Stomach (tissue), 9 donors: ENCODE measurements around the gene AP3D1. TPM values are rescaled to one million over a fixed set of nuclear protein-coding genes. Genes with fewer than 3 reads are reported as not detected.

Experiments used
- DNase-seq, 2 donors: peaks; one replicate each; pipeline versions ENCODE4 v3.0.0 to v3.0.0-alpha.2; 2013 to 2019
- H3K27ac ChIP-seq, 5 donors: fragments of 200-600 bp in 4 of 5; sonication (generic) in 4 of 5; one replicate each; pipeline ENCODE4 v1.5.1; 2013 to 2019; ENCODE audit warnings: mild to moderate bottlenecking in 1 of 5, moderate library complexity in 1 of 5
- H3K27me3 ChIP-seq, 3 donors: fragments of 200-600 bp; sonication (generic); one replicate each; pipeline ENCODE4 v1.5.1; 2017 to 2019; ENCODE audit warnings: mixed run types in 1 of 3
- H3K36me3 ChIP-seq, 4 donors: fragments of 200-600 bp; sonication (generic); 1 replicate in 3 of 4; 2 replicates in 1 of 4; pipeline ENCODE4 v1.5.1; 2016 to 2019
- H3K4me1 ChIP-seq, 4 donors: fragments of 200-600 bp; sonication (generic); one replicate each; pipeline ENCODE4 v1.5.1; 2016 to 2019
- H3K4me3 ChIP-seq, 4 donors: fragments of 200-600 bp; sonication (generic) in 3 of 4; one replicate each; pipeline ENCODE4 v1.5.1; 2016 to 2019; ENCODE audit warnings: mild to moderate bottlenecking in 1 of 4
- H3K9me3 ChIP-seq, 4 donors: fragments of 200-600 bp; sonication (generic); one replicate each; pipeline ENCODE4 v1.5.1; 2016 to 2019
- CTCF ChIP-seq, 7 experiments: fragments of 450-650 bp in 4 of 7; fragments of 200-600 bp in 3 of 7; sonication (generic) in 3 of 7; IDR thresholded peaks; one replicate each; pipeline ENCODE4 v1.5.1; 2016 to 2019; ENCODE audit warnings: antibody characterized with exemption in 7 of 7, control low read depth in 2 of 7, mild to moderate bottlenecking in 1 of 7
- EP300 ChIP-seq: sonication (generic); formaldehyde crosslinking; IDR thresholded peaks from one replicate; pipeline ENCODE4 v1.6.1; 2017; ENCODE audit warnings: antibody characterized with exemption
- POLR2A ChIP-seq, 4 donors: fragments of 450-650 bp; IDR thresholded peaks; one replicate each; pipeline ENCODE4 v1.6.1; 2016; ENCODE audit warnings: antibody characterized with exemption in 4 of 4, control low read depth in 2 of 4, mild to moderate bottlenecking in 1 of 4, moderate library complexity in 1 of 4
- POLR2AphosphoS5 ChIP-seq, 3 donors: sonication (generic); formaldehyde crosslinking; IDR thresholded peaks; one replicate each; pipeline ENCODE4 v1.6.1; 2016; ENCODE audit warnings: antibody characterized with exemption in 3 of 3
- WGBS, 5 donors: extraction: QIAGEN DNeasy Blood & Tissue Kit in 3 of 5; methylation state at CpG; one replicate each; pipeline versions ENCODE4 v1.1.5 to v1.1.7; 2013 to 2018; 5-methylcytosine and 5-hydroxymethylcytosine counted together
- intact Hi-C: fragments of 100-400 bp; cut with DNase I; formaldehyde crosslinking; loops from one replicate; pipeline ENCODE4 v1.15.1; 2023; ENCODE audit warnings: low total_unique reads
- polyA plus RNA-seq, 3 donors: library from polyadenylated mRNA; stranded (reverse); fragments of 200-250 nt; gene quantifications; one replicate each; pipeline ENCODE4 v1.2.3, GENCODE V29; 2013
- total RNA-seq, 5 donors: library from RNA; depleted of rRNA; stranded (reverse); fragments of >200 nt; gene quantifications; one replicate each; pipeline versions ENCODE4 v1.1.0 to v1.2.3, GENCODE V29; 2014 to 2016
- donor health status: healthy with polysubstance abuse.
- donor health status: Bipolar disorder and iron deficiency.
- donor health status: healthy.

Gene AP3D1
- total and polyA plus RNA-seq, 8 donors, result 49.0 to 340 (median 85.0) TPM

GRCh38 chr19:2145831-2146241 is 5.5 kb downstream of the AP3D1 start:
- 37 to 67% (median 60%) methylated on average over 10 to 16 of the region's 16 CpGs for WGBS, 5 donors

GRCh38 chr19:2144190-2144589 is 7.2 kb downstream of the AP3D1 start:
- H3K36me3 ChIP-seq, result peaks cover 5 to 42% (median 36%) of the 10 kb centered on the region in 4 donors
- TF ChIP-seq POLR2A (IDR thresholded peaks at IDR 0.05), result no peak
- no peak for TF ChIP-seq POLR2AphosphoS5 (IDR thresholded peaks at IDR 0.05)
- TF ChIP-seq CTCF (IDR thresholded peaks at IDR 0.05), result no peak
- TF ChIP-seq EP300, result no peak
- intact Hi-C loops, result no loop called here
- no peak overlapping the region for H3K4me3 ChIP-seq
- WGBS, 5 donors, result 89 to 97% (median 92%) methylated on average over 15 of the region's 15 CpGs
- H3K27me3 ChIP-seq, result no peaks in the 10 kb centered on the region
- no peak for DNase-seq
- peaks cover 18 to 68% (median 39%) of the 10 kb centered on the region in 4 donors for H3K4me1 ChIP-seq
- no peaks in the 10 kb centered on the region for H3K9me3 ChIP-seq
- H3K27ac ChIP-seq, result no peak overlapping the region

More at GRCh38 chr19:2145831-2146241, 5.5 kb downstream of the AP3D1 start:
- peak in 1 of 2 donors; percentile 49 for DNase-seq
- TF ChIP-seq POLR2AphosphoS5 (IDR thresholded peaks at IDR 0.05), result no peak
- no peak for TF ChIP-seq CTCF (IDR thresholded peaks at IDR 0.05)
- TF ChIP-seq EP300, result no peak
- TF ChIP-seq POLR2A (IDR thresholded peaks at IDR 0.05), result no peak
- H3K4me1 ChIP-seq, result peaks cover 33 to 76% (median 52%) of the 10 kb centered on the region in 4 donors
- H3K27ac ChIP-seq, result no peak overlapping the region
- H3K4me3 ChIP-seq, result no peak overlapping the region
- no peaks in the 10 kb centered on the region for H3K27me3 ChIP-seq
- intact Hi-C loops, result no loop called here
- peaks cover 4 to 26% (median 19%) of the 10 kb centered on the region in 4 donors for H3K36me3 ChIP-seq
- H3K9me3 ChIP-seq, result no peaks in the 10 kb centered on the region

GRCh38 chr19:2142173-2142829 is 9.1 kb downstream of the AP3D1 start:
- Histone ChIP-seq H3K36me3 (peaks cover 20 to 60% (median 52%) of the 10 kb centered on the region in 4 donors), H3K27me3 (no peaks in the 10 kb centered on the region), H3K27ac (no peak overlapping the region), H3K4me3 (no peak overlapping the region), H3K4me1 (peaks cover 9 to 50% (median 23%) of the 10 kb centered on the region in 4 donors), H3K9me3 (no peaks in the 10 kb centered on the region)
- DNase-seq, result no peak
- intact Hi-C loops, result no loop called here
- 90 to 95% (median 94%) methylated on average over 15 of the region's 15 CpGs for WGBS, 5 donors
- TF ChIP-seq CTCF (IDR thresholded peaks at IDR 0.05), result no peak
- TF ChIP-seq POLR2AphosphoS5 (IDR thresholded peaks at IDR 0.05), result no peak
- TF ChIP-seq POLR2A (IDR thresholded peaks at IDR 0.05), result no peak
- no peak for TF ChIP-seq EP300

GRCh38 chr19:2140138-2140569 is 11.2 kb downstream of the AP3D1 start:
- H3K4me1 ChIP-seq, result peaks cover 5 to 37% (median 17%) of the 10 kb centered on the region in 4 donors
- 80 to 84% (median 82%) methylated on average over 14 of the region's 14 CpGs for WGBS, 5 donors
- intact Hi-C loops, result no loop called here
- no peak overlapping the region for H3K27ac ChIP-seq
- no peak for DNase-seq
- no peak for TF ChIP-seq POLR2AphosphoS5 (IDR thresholded peaks at IDR 0.05)
- TF ChIP-seq POLR2A (IDR thresholded peaks at IDR 0.05), result no peak
- TF ChIP-seq EP300, result no peak
- TF ChIP-seq CTCF (IDR thresholded peaks at IDR 0.05), result no peak
- no peak overlapping the region for H3K4me3 ChIP-seq
- no peaks in the 10 kb centered on the region for H3K27me3 ChIP-seq
- peaks cover 32 to 70% (median 62%) of the 10 kb centered on the region in 4 donors for H3K36me3 ChIP-seq
- no peaks in the 10 kb centered on the region for H3K9me3 ChIP-seq
